Activated T-cell treated with anti-CD3 and anti-CD28 coated beads for 24 hours (primary cell): ENCODE measurements around the gene ANO6.

Experiments used
- DNase-seq: peaks from one replicate; pipeline ENCODE4 v3.0.0-alpha.2; 2020; ENCODE audit warnings: low read depth

ANO6 gene

GRCh38 chr12:45458238-45458637, 242.3 kb downstream of the ANO6 start:
- no peak for DNase-seq

- DNase-seq = no peak
Observed at GRCh38 chr12:45458854-45459807, 243.2 kb downstream of the ANO6 start.

GRCh38 chr12:45462506-45462905, 246.6 kb downstream of the ANO6 start:
- DNase-seq = no peak

GRCh38 chr12:45464699-45465098, 248.8 kb downstream of the ANO6 start:
- DNase-seq = no peak

- DNase-seq = no peak
Observed at GRCh38 chr12:45468751-45469615, 253.1 kb downstream of the ANO6 start.

GRCh38 chr12:45469902-45470301, 254.0 kb downstream of the ANO6 start:
- DNase-seq = no peak

- DNase-seq = no peak
Observed at GRCh38 chr12:45473636-45474035, 257.7 kb downstream of the ANO6 start.

- no peak for DNase-seq
Observed at GRCh38 chr12:45475594-45475993, 259.7 kb downstream of the ANO6 start.

- DNase-seq = no peak
Observed at GRCh38 chr12:45477526-45477925, 261.6 kb downstream of the ANO6 start.

GRCh38 chr12:45478931-45479330, 263.0 kb downstream of the ANO6 start:
- DNase-seq = no peak

- DNase-seq = no peak
Observed at GRCh38 chr12:45481746-45482145, 265.9 kb downstream of the ANO6 start.

- DNase-seq = no peak
Observed at GRCh38 chr12:45483571-45483970, 267.7 kb downstream of the ANO6 start.
